NCI-H82 treated with DMSO at 0.1 percent for 48 hours (cell line): ENCODE measurements around the gene TNFRSF11A.

Source experiments
- DNase-seq: peaks from one replicate; lab custom pipeline; 2025; ENCODE audit not compliant: unreplicated experiment; lab: John Stamatoyannopoulos, UW

Gene TNFRSF11A

GRCh38 chr18:62377131-62377807 is 52.2 kb downstream of the TNFRSF11A start:
- DNase-seq: no peak

- no peak for DNase-seq
Measured at GRCh38 chr18:62379051-62379450, 53.9 kb downstream of the TNFRSF11A start.

GRCh38 chr18:62381373-62381772 is 56.3 kb downstream of the TNFRSF11A start:
- DNase-seq: no peak

- no peak for DNase-seq
Measured at GRCh38 chr18:62384068-62384467, 59.0 kb downstream of the TNFRSF11A start.

- DNase-seq: no peak
Measured at GRCh38 chr18:62384610-62385097, 59.5 kb downstream of the TNFRSF11A start.

GRCh38 chr18:62386091-62386490 is 61.0 kb downstream of the TNFRSF11A start:
- DNase-seq: no peak

GRCh38 chr18:62386601-62387000 is 61.5 kb downstream of the TNFRSF11A start:
- DNase-seq: no peak

GRCh38 chr18:62387257-62387656 is 62.1 kb downstream of the TNFRSF11A start:
- DNase-seq: no peak

GRCh38 chr18:62388855-62389760 is 64.0 kb downstream of the TNFRSF11A start:
- no peak for DNase-seq

- DNase-seq: no peak
Measured at GRCh38 chr18:62389761-62390481, 64.8 kb downstream of the TNFRSF11A start.

GRCh38 chr18:62394006-62394763 is 69.1 kb downstream of the TNFRSF11A start:
- DNase-seq: no peak

GRCh38 chr18:62396381-62396780 is 71.3 kb downstream of the TNFRSF11A start:
- no peak for DNase-seq

- DNase-seq: no peak
Measured at GRCh38 chr18:62396967-62397366, 71.9 kb downstream of the TNFRSF11A start.

GRCh38 chr18:62398291-62398690 is 73.2 kb downstream of the TNFRSF11A start:
- DNase-seq: no peak

- no peak for DNase-seq
Measured at GRCh38 chr18:62399276-62399675, 74.2 kb downstream of the TNFRSF11A start.

- no peak for DNase-seq
Measured at GRCh38 chr18:62399781-62400308, 74.7 kb downstream of the TNFRSF11A start.

- DNase-seq: no peak
Measured at GRCh38 chr18:62400916-62401315, 75.8 kb downstream of the TNFRSF11A start.

GRCh38 chr18:62402342-62402948 is 77.3 kb downstream of the TNFRSF11A start:
- no peak for DNase-seq

- DNase-seq: no peak
Measured at GRCh38 chr18:62403120-62403519, 78.0 kb downstream of the TNFRSF11A start.

- no peak for DNase-seq
Measured at GRCh38 chr18:62404881-62405280, 79.8 kb downstream of the TNFRSF11A start.
